HG03342 (cell line): ENCODE data around the gene CGB1.
"Not testable (repeated sequence)": the region's sequence is repeated elsewhere in the genome, so short reads cannot be mapped to it uniquely, and the experiment has no call there.

Experiments used
- ATAC-seq: cut with Tn5 transposase; IDR thresholded peaks from one replicate; pipeline ENCODE4 v1.9.1; 2021; ENCODE audit warnings: mild to moderate bottlenecking, moderate library complexity; ENCODE audit not compliant: unreplicated experiment

The CGB1 gene

DNA sequence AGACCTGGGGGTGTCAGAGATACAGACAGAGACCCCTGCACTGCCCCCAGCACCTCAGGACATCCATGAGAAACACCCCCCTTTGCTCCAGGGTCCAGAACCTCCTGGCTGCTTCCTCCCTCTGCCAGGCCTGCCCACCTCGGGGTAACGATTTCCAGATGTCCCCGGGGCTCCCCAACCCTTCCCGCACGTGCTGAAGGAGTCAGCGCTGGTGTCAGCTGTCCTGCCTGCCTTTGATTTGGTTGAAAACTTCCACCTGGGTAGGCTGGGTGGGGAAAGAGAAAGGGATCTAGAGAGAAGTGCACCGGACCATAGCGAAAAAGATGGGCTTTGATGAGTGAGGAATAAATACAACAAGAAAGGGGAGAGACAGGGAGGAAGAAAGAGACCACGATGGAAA lies 22.4 kb upstream of the CGB1 start:
- ATAC-seq = no peak

DNA sequence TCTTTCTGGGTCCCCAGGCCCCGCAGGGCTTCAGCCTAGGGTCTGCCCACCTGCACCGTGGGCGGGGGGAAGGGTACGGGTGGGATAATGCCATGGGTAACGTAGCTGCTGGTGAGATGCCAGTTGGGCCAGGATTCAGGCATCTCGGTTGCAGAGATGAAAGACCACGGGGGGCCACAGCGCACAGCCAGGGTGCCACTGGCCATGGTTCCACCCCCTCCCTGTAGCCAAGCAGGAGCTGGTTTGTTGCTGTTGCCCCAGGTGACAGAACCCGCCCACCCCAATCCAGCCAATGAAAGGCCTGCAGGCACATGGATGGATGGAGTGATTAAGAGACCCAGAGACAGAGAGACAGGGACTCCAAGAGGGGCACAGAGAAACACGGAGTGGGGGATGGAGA lies 21.9 kb upstream of the CGB1 start:
- ATAC-seq = no peak

- ATAC-seq = no peak
Measured at GRCh38 chr19:49057636-49058234, 21.0 kb upstream of the CGB1 start, which contains the start of gene CGB7. Gene CGB7, minus strand, starts transcription at chr19:49057749. Its CDS starts 2,374 bp downstream, at chr19:49055375.

DNA sequence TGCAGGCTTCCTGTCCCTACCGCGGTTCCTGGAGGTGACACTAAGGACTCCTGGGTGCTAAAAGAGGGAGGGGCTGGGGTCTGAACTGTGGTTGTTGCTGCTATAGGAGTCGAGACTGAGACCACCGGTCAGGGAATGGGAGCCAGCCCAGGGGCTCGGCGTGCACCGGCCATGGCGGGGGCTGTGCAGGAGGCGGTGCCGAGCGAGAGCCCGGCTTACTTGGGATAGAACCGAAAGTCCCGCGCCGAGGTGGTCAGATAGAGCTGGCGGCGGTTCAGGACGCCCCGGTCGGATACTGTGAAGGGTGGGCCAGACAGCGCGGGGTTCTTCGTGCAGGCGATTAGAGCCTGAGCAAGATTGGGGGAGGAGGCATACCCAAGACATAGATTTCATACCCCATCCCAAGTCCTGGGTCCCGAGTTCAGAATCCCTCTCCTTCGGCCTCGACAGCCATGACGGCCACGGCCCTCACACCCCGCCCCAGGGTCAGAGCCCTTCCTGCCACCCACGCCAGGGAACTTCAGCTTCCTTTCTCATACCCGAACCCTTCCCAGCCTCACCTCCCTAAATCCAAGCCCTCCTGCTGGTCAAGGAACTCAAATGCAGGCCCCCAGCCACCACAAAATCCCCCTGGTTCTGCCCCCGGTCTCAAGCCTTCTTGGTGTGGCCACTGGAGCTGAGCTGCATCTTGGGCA lies 20.4 kb upstream of the CGB1 start:
- ATAC-seq = not testable (repeated sequence)

GRCh38 chr19:49056101-49056901 lies 19.6 kb upstream of the CGB1 start:
- ATAC-seq = no peak

DNA sequence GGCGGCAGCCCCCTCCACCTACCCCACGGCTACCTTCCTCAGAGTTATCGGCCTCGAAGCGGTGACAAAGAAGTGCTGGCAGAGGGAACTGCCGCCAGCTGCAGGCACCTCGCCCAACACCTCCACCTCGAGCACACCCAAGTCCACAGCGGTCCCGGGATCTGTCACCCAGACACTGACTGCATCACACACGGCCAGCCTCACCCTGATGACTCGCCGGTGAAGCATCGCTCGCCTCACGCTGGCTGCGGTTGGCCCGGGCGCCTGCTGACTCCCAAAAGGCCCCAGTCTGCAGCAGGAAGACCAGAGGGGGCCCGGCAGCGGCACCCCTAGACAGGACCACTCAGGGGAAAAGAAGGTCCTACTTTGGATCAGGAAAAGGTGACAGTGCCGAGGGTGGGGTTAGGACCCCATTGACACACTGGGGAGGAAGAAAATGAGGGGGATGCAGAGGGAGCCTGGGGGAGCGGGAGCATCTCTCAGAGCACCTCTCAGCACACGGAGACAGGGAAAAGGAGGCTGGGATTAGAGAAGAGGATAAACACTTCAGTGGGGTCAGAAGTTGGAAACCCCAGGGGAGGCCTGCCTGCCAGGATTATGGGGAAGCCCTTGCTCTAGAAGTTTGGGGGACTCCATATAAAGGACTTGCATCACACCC lies 13.8 kb upstream of the CGB1 start:
- not testable (repeated sequence) for ATAC-seq

GRCh38 chr19:49049834-49050233 lies 13.1 kb upstream of the CGB1 start:
- not testable (repeated sequence) for ATAC-seq

- not testable (repeated sequence) for ATAC-seq
Measured at GRCh38 chr19:49049011-49049410, 12.3 kb upstream of the CGB1 start, which contains the start of gene CGB8. Gene CGB8, minus strand, starts transcription at chr19:49049111. Its CDS starts 372 bp downstream, at chr19:49048739.

DNA sequence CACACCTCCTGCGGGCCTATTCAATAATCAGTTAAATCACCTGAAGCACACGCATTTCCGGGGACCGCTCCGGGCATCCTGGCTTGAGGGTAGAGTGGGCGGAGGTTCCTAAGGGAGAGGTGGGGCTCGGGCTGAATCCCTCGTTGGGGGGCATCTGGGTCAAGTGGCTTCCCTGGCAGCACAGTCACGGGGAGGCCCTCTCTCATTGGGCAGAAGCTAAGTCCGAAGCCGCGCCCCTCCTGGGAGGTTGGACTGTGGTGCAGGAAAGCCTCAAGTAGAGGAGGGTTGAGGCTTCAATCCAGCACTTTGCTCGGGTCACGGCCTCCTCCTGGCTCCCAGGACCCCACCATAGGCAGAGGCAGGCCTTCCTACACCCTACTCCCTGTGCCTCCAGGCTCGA lies 6.9 kb upstream of the CGB1 start, which contains the start of gene CGB5:
CGB5 (plus strand) TSS at position 301 of the 400 bp plus-strand sequence. CDS start 362 bp downstream, outside the sequence.
- not testable (repeated sequence) for ATAC-seq

- not testable (repeated sequence) for ATAC-seq
Measured at GRCh38 chr19:49042666-49043065, 6.0 kb upstream of the CGB1 start.

GRCh38 chr19:49042177-49042576 lies 5.5 kb upstream of the CGB1 start:
- ATAC-seq = no peak

DNA sequence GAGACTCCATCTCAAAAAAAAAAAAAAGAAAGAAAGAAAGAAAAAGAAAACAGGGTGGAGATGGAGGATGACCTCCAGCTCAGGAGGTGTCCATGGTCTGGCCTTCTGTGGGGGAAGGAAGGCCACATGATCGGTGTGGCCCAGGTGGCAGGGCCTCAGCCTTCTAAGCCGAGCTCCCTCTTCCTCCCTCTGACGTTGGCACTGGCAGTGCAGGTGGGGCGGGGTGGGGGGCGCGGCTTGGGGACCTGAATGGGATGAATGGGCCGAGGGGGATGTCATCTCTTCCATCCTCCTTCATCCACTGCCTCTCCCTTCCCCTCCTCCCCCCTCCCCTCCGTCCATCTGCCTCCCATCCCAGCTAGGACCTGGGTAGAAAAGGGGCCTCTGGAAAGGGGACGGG lies 3.0 kb upstream of the CGB1 start:
- not testable (repeated sequence) for ATAC-seq

- not testable (repeated sequence) for ATAC-seq
Measured at GRCh38 chr19:49038557-49039276, 2.0 kb upstream of the CGB1 start.

DNA sequence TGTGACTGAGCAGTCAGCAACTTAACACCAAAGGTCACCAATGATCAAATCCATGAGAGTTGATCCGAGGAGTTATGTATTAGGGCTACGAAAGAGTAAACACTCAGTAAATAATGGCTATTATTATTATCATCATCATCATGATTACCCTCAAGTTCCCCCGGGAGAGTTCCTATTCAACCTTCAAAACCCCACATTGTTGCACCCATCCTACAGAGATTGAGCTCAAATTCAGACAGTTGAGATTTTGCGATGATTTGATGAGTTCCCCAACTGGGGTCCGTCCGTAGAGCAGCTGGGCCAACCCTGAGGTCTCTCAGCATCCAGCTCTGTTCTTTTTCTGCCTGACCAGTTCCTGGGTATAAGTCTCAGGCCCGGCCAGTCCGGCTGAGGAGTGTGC lies 1.4 kb upstream of the CGB1 start:
- ATAC-seq = not testable (repeated sequence)

DNA sequence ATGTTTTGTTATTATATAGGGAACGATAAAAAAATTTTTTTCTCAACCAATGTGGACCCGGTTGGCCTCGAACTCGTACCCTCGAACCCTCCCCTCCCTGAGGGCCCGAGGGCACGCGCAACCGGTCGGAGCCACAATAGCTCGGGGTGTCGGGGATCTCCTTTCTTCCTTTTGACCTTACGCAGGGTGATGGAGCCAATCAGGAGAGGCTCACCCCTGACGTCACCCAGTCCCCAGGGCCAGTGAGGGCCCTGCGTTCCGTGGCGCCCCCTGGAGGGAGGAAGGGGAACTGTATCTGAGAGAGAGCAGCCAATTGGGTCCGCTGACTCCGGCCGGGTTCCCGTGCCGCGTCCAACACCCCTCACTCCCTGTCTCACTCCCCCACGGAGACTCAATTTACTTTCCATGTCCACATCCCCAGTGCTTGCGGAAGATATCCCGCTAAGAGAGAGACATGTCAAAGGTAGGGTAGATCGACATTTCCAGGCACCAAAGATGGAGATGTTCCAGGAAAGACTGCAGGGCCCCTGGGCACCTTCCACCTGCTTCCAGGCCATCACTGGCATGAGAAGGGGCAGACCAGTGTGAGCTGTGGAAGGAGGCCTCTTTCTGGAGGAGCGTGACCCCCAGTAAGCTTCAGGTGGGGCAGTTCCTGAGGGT lies 4.9 kb downstream of the CGB1 start, which contains the start of gene CGB2:
CGB2 (plus strand) TSS at position 249 of the 660 bp plus-strand sequence; CDS start at position 455, 206 bp downstream.
- not testable (repeated sequence) for ATAC-seq

GRCh38 chr19:49030323-49030722 lies 6.4 kb downstream of the CGB1 start:
- ATAC-seq = not testable (repeated sequence)

- not testable (repeated sequence) for ATAC-seq
Measured at GRCh38 chr19:49029749-49030148, 6.9 kb downstream of the CGB1 start.

DNA sequence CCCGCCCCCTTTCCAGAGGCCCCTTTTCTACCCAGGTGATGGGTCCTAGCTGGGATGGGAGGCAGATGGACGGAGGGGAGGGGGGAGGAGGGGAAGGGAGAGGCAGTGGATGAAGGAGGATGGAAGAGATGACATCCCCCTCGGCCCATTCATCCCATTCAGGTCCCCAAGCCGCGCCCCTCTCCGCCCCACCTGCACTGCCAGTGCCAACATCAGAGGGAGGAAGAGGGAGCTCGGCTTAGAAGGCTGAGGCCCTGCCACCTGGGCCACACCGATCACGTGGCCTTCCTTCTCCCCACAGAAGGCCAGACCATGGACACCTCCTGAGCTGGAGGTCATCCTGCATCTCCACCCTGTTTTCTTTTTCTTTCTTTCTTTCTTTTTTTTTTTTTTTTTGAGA lies 8.0 kb downstream of the CGB1 start:
- ATAC-seq = not testable (repeated sequence)

- ATAC-seq = not testable (repeated sequence)
Measured at GRCh38 chr19:49025599-49025998, 11.1 kb downstream of the CGB1 start.
